Activated CD8-positive, alpha-beta T cell treated with anti-CD3 and anti-CD28 coated beads, Interleukin-2, amount 10 ng/mL, durations not matched to agents 7 days and 5 days (primary cell): ENCODE results near the gene COX7A1. TPM values are rescaled to one million over a fixed set of nuclear protein-coding genes. Genes with fewer than 3 reads are reported as not detected.

Experiments
- ATAC-seq: fragments of 150-1000 bp; cut with Tn5 transposase; one replicate; pipeline ENCODE4 v1.10.0; 2021; ENCODE audit warnings: moderate library complexity
- CTCF ChIA-PET: fragments of 350-600 bp; sonication (Branson Sonifier 250); formaldehyde crosslinking; loops from one replicate; lab custom pipeline; 2021; ENCODE audit warnings: antibody characterized with exemption; lab: Charles Lee
- POLR2A ChIA-PET: fragments of 350-600 bp; sonication (Branson Sonifier 250); formaldehyde crosslinking; loops from one replicate; lab custom pipeline; 2021; ENCODE audit warnings: antibody characterized with exemption; lab: Charles Lee
- DNase-seq: peaks from one replicate; pipeline ENCODE4 v3.0.0-alpha.2; 2020
- H3K27ac Mint-ChIP-seq: one replicate; pipeline ENCODE4 v1.8.0; 2021; ENCODE audit warnings: mild to moderate bottlenecking, mixed read lengths
- H3K27me3 Mint-ChIP-seq: one replicate; pipeline ENCODE4 v1.8.0; 2021; ENCODE audit warnings: low read depth, mixed read lengths
- H3K36me3 Mint-ChIP-seq: one replicate; pipeline ENCODE4 v1.8.0; 2021; ENCODE audit warnings: low read depth, mixed read lengths
- H3K4me1 Mint-ChIP-seq: one replicate; pipeline ENCODE4 v1.8.0; 2021; ENCODE audit warnings: low read depth, mixed read lengths
- H3K4me3 Mint-ChIP-seq: one replicate; pipeline ENCODE4 v1.8.0; 2021; ENCODE audit warnings: mild to moderate bottlenecking, mixed read lengths
- H3K9me3 Mint-ChIP-seq: one replicate; pipeline ENCODE4 v1.8.0; 2022; ENCODE audit warnings: mixed read lengths; ENCODE audit not compliant: insufficient read depth
- total RNA-seq, 2 experiments: library from RNA; stranded (reverse); gene quantifications; one replicate each; pipeline ENCODE4 v1.2.3, GENCODE V29; 2021

COX7A1 gene
- total RNA-seq, 2 experiments from 2014 or later: not detected

- Mint-ChIP-seq H3K27ac (no peak overlapping the region), H3K4me1 (peaks cover 18% of the 10 kb centered on the region), H3K9me3 (no peaks in the 10 kb centered on the region), H3K27me3 (no peaks in the 10 kb centered on the region), H3K36me3 (peaks cover 54% of the 10 kb centered on the region), H3K4me3 (no peak overlapping the region)
- POLR2A ChIA-PET: no interaction called here
- no peak for DNase-seq
- CTCF ChIA-PET: no interaction called here
- no peak for ATAC-seq
These were observed 30.6 kb downstream of the COX7A1 start for GRCh38 chr19:36121486-36122124.

DNA sequence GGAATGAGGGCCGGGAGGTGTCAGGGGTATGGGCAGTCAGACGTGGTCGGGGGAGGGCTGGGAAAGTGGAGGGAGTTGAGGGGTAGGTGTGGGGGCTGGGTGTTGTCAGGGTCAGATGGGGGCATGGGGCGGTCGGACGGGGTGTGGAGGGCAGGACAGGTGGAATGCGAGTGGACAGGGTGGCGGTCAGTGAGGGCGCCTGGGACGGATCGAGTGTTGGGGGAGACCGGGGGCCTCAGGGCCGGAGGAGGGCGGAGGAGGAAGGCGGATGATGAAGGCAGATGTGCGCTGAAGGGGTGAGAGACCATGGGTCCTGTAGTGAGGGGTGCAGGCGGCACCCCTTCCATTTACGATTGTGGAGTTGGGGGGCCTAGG, 31.3 kb downstream of the COX7A1 start:
- Mint-ChIP-seq H3K4me1 (peaks cover 24% of the 10 kb centered on the region), H3K27me3 (no peaks in the 10 kb centered on the region), H3K9me3 (no peaks in the 10 kb centered on the region), H3K27ac (no peak overlapping the region), H3K4me3 (no peak overlapping the region), H3K36me3 (peaks cover 57% of the 10 kb centered on the region)
- DNase-seq (no peak), ATAC-seq (no peak)
- ChIA-PET CTCF (no interaction called here), POLR2A (no interaction called here)

DNA sequence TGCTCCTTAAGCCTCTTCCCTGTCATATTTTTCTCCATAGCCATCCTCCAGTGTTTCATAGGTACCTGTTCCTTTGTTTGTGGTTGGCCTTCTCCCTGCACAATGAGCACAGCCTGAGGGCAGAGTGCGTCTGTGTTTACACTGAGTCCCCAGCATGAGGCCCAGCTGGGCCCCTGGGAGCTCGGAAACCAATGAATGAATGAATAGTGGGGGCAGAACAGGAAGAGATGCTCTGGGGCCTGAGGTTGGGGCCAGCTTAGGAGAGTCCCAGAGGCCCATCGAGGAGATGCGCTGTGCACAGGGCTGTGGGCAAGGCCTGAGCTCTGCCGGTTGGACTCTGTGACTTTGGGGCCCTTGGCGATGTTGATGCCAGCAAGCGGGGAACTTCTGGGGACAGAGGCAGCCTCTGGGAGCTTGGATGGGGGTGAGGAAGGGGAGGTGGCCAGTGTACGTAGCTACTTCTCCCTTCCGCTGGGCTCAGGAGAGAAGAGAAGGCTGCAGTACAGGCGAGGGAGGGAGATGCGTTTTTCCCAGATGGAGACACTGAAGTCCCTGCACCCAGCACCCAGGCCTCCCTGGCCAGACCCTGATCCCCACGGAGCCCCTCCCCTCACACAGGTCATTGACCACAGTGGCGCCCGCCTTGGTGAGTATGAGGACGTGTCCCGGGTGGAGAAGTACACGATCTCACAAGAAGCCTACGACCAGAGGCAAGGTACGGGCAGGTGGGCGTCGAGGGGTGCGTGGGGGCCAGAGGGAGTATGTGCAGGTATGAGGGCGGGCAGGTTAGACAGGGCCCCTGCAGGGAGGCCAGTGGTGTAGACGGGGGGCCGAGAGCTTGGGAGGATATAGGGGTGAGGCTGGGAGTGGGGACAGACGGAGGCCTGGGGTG, 31.9 kb downstream of the COX7A1 start:
- ATAC-seq: no peak
- Mint-ChIP-seq H3K4me1 (peaks cover 22% of the 10 kb centered on the region), H3K9me3 (no peaks in the 10 kb centered on the region), H3K27me3 (no peaks in the 10 kb centered on the region), H3K36me3 (peaks cover 52% of the 10 kb centered on the region), H3K27ac (peak overlapping the region; percentile 39), H3K4me3 (no peak overlapping the region)
- ChIA-PET CTCF (interaction anchor here (2.1 kb wide), 1 partner anchor 8 kb away, joined by 8 read pairs; no protein-coding TSS in a partner anchor), POLR2A (no interaction called here)
- no peak for DNase-seq

DNA sequence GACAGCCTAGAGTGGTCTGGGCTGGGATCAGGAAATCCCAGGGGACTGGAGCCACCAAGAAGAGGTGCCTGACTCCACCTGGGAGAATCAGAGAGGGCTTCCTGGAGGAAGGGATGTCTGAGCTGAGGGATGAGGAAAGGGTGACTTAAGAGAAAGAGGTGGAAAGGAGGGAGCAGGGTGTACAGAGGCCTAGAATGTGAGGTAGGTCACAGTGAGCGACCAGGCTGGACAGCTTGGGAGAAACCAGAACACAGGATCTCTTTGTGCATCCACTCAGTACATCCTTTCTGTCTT, 36.0 kb downstream of the COX7A1 start:
- H3K27ac Mint-ChIP-seq: peak overlapping the region; percentile 98
- H3K36me3 Mint-ChIP-seq: peaks cover 50% of the 10 kb centered on the region
- ChIA-PET CTCF (interaction anchor here (3.5 kb wide), 1 partner anchor 11 kb away, joined by 28 read pairs; no protein-coding TSS in a partner anchor), POLR2A (interaction anchor here (1.1 to 2.9 kb wide), 4 partner anchors 11 to 99 kb away, joined by 3 to 8 read pairs (median 6); partner anchors contain the start of genes CAPNS1, ZNF146 and ZNF565)
- no peaks in the 10 kb centered on the region for H3K9me3 Mint-ChIP-seq
- H3K4me1 Mint-ChIP-seq: peaks cover 39% of the 10 kb centered on the region
- DNase-seq (no peak), ATAC-seq (no peak)
- no peaks in the 10 kb centered on the region for H3K27me3 Mint-ChIP-seq
- peak overlapping the region; percentile 90 for H3K4me3 Mint-ChIP-seq

DNA sequence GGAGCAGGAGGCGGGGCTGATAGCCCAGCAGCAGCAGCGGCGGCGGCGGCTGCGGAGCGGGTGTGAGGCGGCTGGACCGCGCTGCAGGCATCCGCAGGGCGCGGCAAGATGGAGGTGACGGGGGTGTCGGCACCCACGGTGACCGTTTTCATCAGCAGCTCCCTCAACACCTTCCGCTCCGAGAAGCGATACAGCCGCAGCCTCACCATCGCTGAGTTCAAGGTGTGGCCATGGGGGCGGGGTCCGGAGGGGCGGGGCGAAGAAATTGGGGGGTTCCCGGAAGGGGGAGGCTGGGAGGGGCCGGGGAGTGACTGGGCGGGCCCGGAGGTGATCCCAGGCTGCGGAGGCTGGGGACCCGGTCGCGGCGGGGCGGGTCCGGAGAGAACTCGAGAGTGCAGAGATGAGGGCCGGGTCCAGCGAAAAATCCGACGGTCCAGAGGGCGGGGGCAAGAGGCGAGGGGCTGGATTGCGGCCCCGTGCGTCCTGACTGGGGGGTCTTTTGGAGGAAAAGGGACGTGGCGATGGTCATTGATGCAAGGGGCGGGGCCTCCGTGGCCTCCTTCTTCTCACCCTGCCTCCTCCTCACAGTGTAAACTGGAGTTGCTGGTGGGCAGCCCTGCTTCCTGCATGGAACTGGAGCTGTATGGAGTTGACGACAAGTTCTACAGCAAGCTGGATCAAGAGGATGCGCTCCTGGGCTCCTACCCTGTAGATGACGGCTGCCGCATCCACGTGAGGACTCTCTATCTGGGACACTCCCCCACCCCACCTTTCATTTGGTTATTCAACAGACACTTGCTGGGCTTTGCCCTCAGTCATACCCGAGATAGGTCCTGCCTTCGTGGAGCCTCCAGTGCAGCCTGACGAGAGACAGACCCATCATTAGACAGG, 36.5 kb downstream of the COX7A1 start, which contains the start of gene TBCB:
Gene TBCB, plus strand, starts transcription at position 16 of the 891 bp plus-strand sequence. Its CDS starts 93 bp downstream, at position 109.
- Mint-ChIP-seq H3K27me3 (no peaks in the 10 kb centered on the region), H3K27ac (peak within 1 kb of the TSS; percentile 98), H3K4me1 (peaks cover 39% of the 10 kb centered on the region), H3K4me3 (peak within 1 kb of the TSS; percentile 90), H3K36me3 (peaks cover 46% of the 10 kb centered on the region), H3K9me3 (no peaks in the 10 kb centered on the region)
- peak; percentile 92 for DNase-seq
- ChIA-PET CTCF (interaction anchor here (0.8 to 3.5 kb wide), 3 partner anchors 12 to 185 kb away, joined by 3 to 28 read pairs (median 3); no protein-coding TSS in a partner anchor), POLR2A (interaction anchor here (1.0 to 2.9 kb wide), 9 partner anchors 9 to 162 kb away, joined by 3 to 8 read pairs (median 4); partner anchors contain the start of genes CAPNS1, ZNF146 and ZNF565)
- ATAC-seq: peak; percentile 62

- peaks cover 36% of the 10 kb centered on the region for H3K4me1 Mint-ChIP-seq
- H3K27me3 Mint-ChIP-seq: no peaks in the 10 kb centered on the region
- DNase-seq: peak; percentile 99
- peak within 1 kb of the TSS; percentile 90 for H3K4me3 Mint-ChIP-seq
- ATAC-seq: peak; percentile 94
- peak within 1 kb of the TSS; percentile 98 for H3K27ac Mint-ChIP-seq
- CTCF ChIA-PET: interaction anchor here (0.8 to 3.5 kb wide), 3 partner anchors 13 to 184 kb away, joined by 3 to 28 read pairs (median 3); no protein-coding TSS in a partner anchor
- H3K36me3 Mint-ChIP-seq: peaks cover 41% of the 10 kb centered on the region
- no peaks in the 10 kb centered on the region for H3K9me3 Mint-ChIP-seq
- POLR2A ChIA-PET: interaction anchor here (1.0 to 2.9 kb wide), 8 partner anchors 10 to 162 kb away, joined by 3 to 8 read pairs (median 4); partner anchors contain the start of genes CAPNS1, ZNF146 and ZNF565
These were observed 37.4 kb downstream of the COX7A1 start, which contains the start of gene POLR2I for GRCh38 chr19:36114721-36115452. TSS of gene POLR2I (minus strand) at chr19:36114875. CDS start at chr19:36114856, 19 bp downstream.

GRCh38 chr19:36113894-36114720, 38.1 kb downstream of the COX7A1 start:
- Mint-ChIP-seq H3K9me3 (no peaks in the 10 kb centered on the region), H3K4me1 (peaks cover 36% of the 10 kb centered on the region), H3K27ac (peak overlapping the region; percentile 98), H3K36me3 (peaks cover 35% of the 10 kb centered on the region), H3K27me3 (no peaks in the 10 kb centered on the region), H3K4me3 (peak overlapping the region; percentile 90)
- CTCF ChIA-PET: interaction anchor here (1.1 kb wide), 1 partner anchor 14 kb away, joined by 3 read pairs; no protein-coding TSS in a partner anchor
- DNase-seq (peak; percentile 37), ATAC-seq (no peak)
- POLR2A ChIA-PET: interaction anchor here (0.8 to 2.9 kb wide), 3 partner anchors 11 to 57 kb away, joined by 3 to 8 read pairs (median 3); partner anchors contain the start of gene CAPNS1

- CTCF ChIA-PET: interaction anchor here (1.1 kb wide), 1 partner anchor 14 kb away, joined by 3 read pairs; no protein-coding TSS in a partner anchor
- peaks cover 32% of the 10 kb centered on the region for H3K36me3 Mint-ChIP-seq
- POLR2A ChIA-PET: interaction anchor here (0.8 kb wide), 1 partner anchor 57 kb away, joined by 3 read pairs; no protein-coding TSS in a partner anchor
- H3K4me3 Mint-ChIP-seq: peak overlapping the region; percentile 90
- no peak for DNase-seq
- no peaks in the 10 kb centered on the region for H3K27me3 Mint-ChIP-seq
- ATAC-seq: no peak
- H3K27ac Mint-ChIP-seq: peak overlapping the region; percentile 98
- H3K9me3 Mint-ChIP-seq: no peaks in the 10 kb centered on the region
- peaks cover 36% of the 10 kb centered on the region for H3K4me1 Mint-ChIP-seq
These were observed 38.8 kb downstream of the COX7A1 start for GRCh38 chr19:36113425-36113824.

GRCh38 chr19:36112678-36113077, 39.6 kb downstream of the COX7A1 start:
- ChIA-PET CTCF (no interaction called here), POLR2A (no interaction called here)
- no peaks in the 10 kb centered on the region for H3K9me3 Mint-ChIP-seq
- H3K4me3 Mint-ChIP-seq: peak overlapping the region; percentile 90
- H3K27me3 Mint-ChIP-seq: no peaks in the 10 kb centered on the region
- H3K4me1 Mint-ChIP-seq: peaks cover 32% of the 10 kb centered on the region
- peaks cover 28% of the 10 kb centered on the region for H3K36me3 Mint-ChIP-seq
- H3K27ac Mint-ChIP-seq: no peak overlapping the region
- ATAC-seq (no peak), DNase-seq (no peak)

- no peak for DNase-seq
- Mint-ChIP-seq H3K27ac (no peak overlapping the region), H3K4me3 (no peak overlapping the region), H3K27me3 (no peaks in the 10 kb centered on the region), H3K9me3 (no peaks in the 10 kb centered on the region), H3K36me3 (peaks cover 28% of the 10 kb centered on the region), H3K4me1 (peaks cover 19% of the 10 kb centered on the region)
- ChIA-PET POLR2A (no interaction called here), CTCF (no interaction called here)
- no peak for ATAC-seq
These were observed 41.1 kb downstream of the COX7A1 start for GRCh38 chr19:36111200-36111539.
